Pulmonary artery endothelial cell (primary cell): ENCODE results near the gene KCNAB2. TPM values are rescaled to one million over a fixed set of nuclear protein-coding genes. Genes with fewer than 3 reads are reported as not detected.

Experiments
- DNase-seq: peaks from one replicate; pipeline ENCODE4 v3.0.0-alpha.2; 2011; ENCODE audit warnings: low read depth, low spot score
- total RNA-seq: library from RNA; depleted of rRNA; stranded (reverse); fragments of >200 nt; gene quantifications from 2 replicates; pipeline ENCODE4 v1.2.3, GENCODE V29; 2014

The KCNAB2 gene
- total RNA-seq, 1 donor from 2014 or later, result 3.5 TPM

- no peak for DNase-seq
Observed at GRCh38 chr1:6095511-6096242, 50.0 kb downstream of the KCNAB2 start.

- no peak for DNase-seq
Observed at GRCh38 chr1:6096243-6097116, 50.8 kb downstream of the KCNAB2 start.

GRCh38 chr1:6097117-6097595, 51.5 kb downstream of the KCNAB2 start:
- no peak for DNase-seq

GRCh38 chr1:6097824-6098223, 52.1 kb downstream of the KCNAB2 start:
- no peak for DNase-seq

GRCh38 chr1:6098303-6099215, 52.9 kb downstream of the KCNAB2 start:
- no peak for DNase-seq

GRCh38 chr1:6099297-6099696, 53.6 kb downstream of the KCNAB2 start:
- DNase-seq, result no peak

- DNase-seq, result no peak
Observed at GRCh38 chr1:6099787-6100765, 54.4 kb downstream of the KCNAB2 start.

GRCh38 chr1:6100861-6101783, 55.4 kb downstream of the KCNAB2 start:
- no peak for DNase-seq

- no peak for DNase-seq
Observed at GRCh38 chr1:6101826-6102531, 56.3 kb downstream of the KCNAB2 start.

- DNase-seq, result no peak
Observed at GRCh38 chr1:6102532-6102845, 56.8 kb downstream of the KCNAB2 start.

- no peak for DNase-seq
Observed at GRCh38 chr1:6103111-6103853, 57.6 kb downstream of the KCNAB2 start.

GRCh38 chr1:6103854-6104530, 58.3 kb downstream of the KCNAB2 start:
- DNase-seq, result no peak

GRCh38 chr1:6104631-6105030, 58.9 kb downstream of the KCNAB2 start:
- no peak for DNase-seq

- DNase-seq, result no peak
Observed at GRCh38 chr1:6105218-6105679, 59.6 kb downstream of the KCNAB2 start.

GRCh38 chr1:6105763-6106162, 60.1 kb downstream of the KCNAB2 start:
- no peak for DNase-seq

- no peak for DNase-seq
Observed at GRCh38 chr1:6106321-6106731, 60.6 kb downstream of the KCNAB2 start.

GRCh38 chr1:6106977-6107376, 61.3 kb downstream of the KCNAB2 start:
- DNase-seq, result no peak
